HG02884 (cell line): ENCODE results near the gene ADTRP.
"Not testable (repeated sequence)": the region's sequence is repeated elsewhere in the genome, so short reads cannot be mapped to it uniquely, and the experiment has no call there.

Experiments
- ATAC-seq: cut with Tn5 transposase; IDR thresholded peaks from one replicate; pipeline ENCODE4 v1.9.1; 2021; ENCODE audit warnings: mild to moderate bottlenecking, moderate library complexity; ENCODE audit not compliant: unreplicated experiment

The ADTRP gene

DNA sequence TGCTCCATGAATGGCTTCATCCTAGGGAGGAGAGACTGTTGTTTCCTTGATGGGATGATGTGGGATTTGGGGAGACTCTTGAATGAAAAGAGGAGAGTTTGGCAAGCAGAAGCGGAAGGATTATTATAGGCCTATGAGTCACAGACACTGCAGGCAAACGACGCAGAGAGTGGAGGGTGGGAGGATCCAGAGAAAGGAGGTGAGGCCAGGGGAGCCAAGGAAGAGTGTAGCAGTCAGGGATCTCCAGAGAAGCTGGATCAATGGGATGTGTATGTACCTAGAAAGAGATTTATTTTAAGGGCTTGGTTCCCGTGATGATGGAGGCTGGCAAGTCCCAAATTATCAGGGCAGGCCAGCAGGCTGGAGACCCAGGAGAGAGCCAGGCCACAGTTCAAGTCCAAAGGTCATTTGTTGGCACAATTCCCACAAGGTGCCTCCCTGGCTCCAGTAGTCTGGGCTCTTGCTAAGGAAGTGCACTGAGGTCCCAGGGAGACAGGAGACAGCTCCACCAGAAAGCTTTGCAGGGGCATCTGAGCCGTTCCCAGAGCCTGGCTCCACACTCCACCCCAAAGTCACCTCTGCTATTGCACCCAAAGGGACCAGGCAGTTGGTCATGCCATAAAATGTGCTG, 76.0 kb downstream of the ADTRP start:
- ATAC-seq, result no peak

DNA sequence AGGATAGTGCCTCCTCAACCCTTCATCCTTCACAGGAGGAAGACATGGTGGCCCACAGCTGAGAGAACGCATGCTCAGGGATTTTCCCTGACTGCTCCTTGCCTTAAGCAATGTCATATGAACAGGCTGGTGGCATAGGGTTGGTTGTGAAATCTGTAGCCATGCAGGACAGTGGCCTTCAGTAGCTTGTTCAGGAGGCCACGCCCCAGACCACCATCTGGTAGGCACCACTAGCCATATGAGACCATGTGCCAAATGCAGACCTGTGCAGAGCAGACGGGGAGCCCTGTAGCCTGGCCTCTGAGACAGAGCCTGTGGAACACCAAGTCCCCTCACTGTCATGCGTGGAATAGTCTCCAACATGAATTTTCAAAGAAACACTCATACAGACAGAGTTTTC, 76.5 kb downstream of the ADTRP start:
- ATAC-seq, result no peak

DNA sequence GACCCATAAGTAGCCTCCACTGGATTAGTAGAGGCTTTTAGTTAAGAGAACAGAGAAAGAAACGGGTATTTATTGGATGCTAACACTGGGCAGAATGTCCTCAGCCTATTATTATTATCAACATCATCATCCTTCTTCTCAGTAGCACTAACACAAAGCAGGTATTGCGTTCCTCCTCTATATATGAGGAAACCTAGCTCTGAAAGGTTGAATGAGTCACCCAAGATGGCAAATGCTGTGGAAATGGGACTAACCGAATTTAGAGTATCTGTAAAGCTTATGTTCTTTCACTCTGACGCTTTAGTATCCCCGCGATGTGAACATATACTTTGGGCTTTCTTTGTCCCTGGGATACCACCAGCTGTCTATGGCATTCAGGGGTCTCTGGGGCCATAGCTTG, 77.0 kb downstream of the ADTRP start:
- ATAC-seq, result no peak

DNA sequence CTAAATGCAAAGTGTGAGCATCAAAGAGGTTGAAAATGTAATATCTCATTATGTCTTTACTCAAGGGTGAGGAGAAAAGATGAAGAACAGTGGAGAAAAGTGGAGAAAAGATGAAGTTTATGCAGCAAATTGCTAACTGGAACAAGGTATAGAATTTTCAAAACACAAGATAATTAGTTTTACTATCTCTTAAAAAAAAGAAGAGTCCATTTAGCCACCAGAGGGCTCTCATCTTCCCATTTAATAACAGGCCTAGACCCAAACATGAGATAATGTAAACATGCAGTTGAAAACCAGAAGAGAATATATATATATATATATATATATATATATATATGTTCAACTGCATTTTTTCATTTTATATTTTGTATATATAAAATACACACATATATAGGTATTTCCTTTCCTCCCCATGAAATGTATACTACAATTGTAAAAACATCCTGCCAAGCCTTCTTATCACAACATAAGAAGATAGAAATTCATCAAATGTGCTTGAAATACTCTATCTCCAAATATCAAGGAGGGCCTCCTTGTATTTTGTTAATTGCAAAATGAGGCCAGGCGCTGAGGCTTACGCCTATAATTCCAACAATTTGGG, 78.4 kb downstream of the ADTRP start:
- ATAC-seq, result no peak

DNA sequence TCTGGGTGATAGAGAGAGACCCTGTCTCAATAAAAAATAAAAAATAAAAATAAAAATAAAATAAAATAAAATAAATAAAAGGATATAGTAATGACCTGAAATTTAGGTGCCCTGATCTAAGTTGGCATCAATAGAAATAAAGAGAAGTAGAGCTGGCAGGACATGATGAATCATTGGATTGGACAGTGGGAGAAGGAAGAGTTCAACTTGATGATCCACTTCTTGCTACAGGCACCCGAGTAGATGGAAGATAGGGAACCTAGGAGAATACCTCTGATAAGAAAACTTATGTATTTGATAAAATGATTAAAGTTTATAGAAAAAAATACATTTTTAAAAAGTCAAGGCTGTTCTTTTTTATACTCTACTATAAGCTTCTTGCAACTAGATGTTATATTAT, 79.0 kb downstream of the ADTRP start:
- ATAC-seq, result no peak

DNA sequence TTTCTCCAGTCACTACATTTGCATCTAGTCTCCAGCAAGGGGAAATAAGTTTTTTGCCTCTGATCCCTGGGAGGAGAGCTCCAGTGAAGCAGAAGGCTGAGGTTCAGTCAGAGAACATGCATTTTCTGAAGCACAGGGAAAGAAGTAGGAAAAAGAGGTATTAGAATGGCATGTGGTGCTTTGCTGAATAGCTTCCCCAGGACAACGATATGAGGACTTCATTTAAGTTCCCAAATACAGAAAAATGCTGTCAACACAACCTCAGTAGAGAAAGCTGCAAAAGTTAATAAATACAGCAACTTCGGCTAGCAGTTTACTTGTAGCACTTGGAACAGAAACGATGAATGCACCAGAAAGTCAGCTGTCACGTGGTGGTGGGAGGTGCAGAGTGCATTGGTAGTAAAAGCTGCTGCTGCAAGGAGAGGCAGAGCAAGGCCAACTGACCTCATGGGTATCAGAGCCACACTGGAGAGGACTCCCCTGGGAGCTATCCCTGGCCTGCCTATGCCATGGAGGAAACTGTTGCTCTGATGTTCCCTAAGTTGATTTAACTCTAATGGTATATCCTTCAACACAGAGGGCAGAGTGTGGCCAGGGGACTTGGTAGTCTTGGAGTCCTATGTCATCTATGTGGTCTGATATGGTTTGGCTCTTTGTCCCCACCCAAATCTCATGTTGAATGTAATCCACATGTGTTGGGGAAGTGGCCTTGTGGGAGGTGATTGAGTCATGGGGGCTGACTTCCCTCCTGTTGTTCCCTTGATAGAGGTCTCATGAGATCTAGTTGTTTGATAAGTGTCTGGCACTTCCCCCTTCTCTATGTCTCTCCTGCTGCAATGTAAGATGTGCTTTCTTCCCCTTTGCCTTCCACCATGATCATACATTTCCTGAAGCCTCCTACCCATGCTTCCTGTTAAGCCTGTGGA, 85.9 kb downstream of the ADTRP start:
- no peak for ATAC-seq

DNA sequence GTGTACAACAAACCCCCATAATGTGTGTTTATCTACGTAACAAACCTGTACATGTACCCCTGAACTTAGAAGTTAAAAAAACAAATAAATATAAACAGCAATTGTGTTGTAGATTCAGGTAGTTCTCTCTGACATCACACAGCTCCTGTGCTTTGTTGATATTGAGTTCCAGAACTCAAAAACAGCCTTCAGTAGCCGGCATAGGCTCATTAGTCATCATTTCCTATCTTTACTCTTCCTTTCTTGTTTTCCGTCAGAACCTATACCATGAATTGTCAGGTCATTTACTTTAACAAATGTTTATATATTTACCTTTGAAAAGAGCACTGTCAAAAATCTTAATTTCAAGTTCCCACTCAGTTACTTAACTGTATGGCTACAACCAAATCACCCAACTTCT, 88.8 kb downstream of the ADTRP start:
- ATAC-seq, result no peak

DNA sequence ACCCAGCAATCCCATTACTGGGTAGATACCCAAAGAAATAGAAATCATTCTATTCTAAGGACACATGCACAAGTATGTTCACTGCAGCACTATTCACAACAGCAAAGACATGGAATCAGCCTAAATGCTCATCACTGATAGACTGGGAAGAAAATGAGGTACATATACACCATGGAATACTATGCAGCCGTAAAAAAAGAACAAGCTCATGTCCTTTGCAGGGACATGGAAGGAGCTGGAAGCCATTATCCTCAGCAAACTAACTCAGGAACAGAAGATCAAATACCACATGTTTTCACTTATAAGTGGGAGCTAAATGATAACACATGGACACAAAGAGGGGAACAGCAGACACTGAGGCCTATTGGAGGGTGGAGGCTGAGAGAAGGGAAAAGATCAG, 89.2 kb downstream of the ADTRP start:
- not testable (repeated sequence) for ATAC-seq

DNA sequence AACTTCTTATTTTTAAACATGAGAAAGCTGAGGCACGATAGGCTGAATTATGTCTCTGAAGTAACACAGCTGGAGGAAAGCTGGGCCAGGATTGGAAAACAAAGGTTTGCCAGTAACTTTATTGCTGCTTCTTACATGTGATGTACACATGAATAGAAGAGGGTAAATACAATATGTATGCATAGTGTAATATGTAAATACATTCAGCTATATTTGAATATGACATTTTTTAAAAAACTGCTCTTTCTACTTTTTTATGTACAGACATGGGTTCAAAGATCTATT, 90.2 kb downstream of the ADTRP start:
- ATAC-seq, result no peak

DNA sequence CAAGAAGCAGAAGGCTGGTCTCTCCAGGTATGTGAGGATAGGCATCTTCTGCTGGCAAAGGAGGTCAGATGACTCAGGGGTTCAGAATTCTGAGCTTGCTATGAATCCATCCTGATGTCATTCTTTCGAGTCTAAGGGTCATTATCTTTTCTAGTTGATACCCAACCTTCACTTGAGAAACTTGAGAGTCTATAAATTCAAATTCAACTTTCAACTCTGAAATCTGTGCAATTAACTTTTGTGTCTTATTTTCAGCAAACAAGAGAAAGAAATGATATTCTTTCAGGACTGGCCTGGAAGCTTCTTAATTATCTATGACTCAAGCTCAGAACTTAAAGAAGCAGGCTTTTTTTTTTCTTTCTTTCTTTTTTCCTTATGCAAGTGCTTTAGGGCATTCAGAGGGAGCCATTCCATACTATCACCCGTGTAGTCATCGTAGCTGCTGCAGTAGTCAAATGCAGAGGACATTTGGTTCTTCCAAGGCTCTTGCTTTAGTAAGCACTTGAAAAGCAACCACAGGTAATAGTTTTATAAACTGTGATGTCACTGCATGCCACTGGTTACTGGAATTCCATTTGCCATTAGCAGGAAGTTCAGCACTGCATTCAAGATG, 93.0 kb downstream of the ADTRP start:
- ATAC-seq, result no peak

DNA sequence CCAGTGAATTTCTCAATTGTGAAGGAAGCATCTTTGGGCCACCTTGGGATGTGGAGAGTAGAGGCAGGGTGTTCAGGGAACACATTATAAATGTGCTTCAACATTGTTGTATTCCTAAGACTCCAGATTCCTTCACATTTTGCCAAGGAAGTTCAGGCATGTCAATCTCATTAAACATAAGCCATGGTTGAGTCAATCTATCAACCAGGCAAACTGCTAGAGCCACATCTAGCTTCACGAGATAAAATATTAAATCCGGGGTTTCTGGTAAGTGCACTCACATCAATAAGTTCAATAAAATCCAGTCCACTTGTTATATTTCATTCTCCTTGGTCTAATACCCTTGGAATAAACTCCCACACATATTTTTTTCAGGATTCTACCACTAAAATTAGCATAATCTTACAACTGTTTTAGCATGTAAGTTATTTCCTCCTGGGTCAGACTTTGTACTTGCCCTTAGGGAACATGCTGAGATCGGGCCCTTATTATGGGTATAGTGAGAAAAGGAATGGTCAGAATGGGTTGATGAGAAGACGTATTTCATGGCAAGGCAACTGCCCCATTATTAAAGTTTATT, 93.6 kb downstream of the ADTRP start:
- ATAC-seq, result no peak

DNA sequence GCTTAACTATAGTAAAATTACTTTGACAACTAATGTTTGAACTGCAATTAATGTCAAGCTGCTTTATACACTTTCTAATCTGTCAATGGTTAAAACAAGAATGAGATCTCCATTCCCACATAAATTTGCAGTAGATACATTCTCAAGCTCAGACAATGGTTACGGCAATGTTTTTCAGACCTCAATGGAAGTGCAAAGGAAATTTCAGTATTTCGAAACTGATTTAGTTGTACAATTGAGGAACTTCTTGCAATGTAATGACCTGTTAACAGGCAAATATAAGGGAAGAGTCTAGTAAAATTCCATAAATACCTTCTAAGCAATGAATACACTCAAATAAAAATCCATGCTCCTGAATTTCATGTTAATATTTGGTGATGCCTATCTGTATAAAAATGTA, 94.7 kb downstream of the ADTRP start:
- no peak for ATAC-seq

DNA sequence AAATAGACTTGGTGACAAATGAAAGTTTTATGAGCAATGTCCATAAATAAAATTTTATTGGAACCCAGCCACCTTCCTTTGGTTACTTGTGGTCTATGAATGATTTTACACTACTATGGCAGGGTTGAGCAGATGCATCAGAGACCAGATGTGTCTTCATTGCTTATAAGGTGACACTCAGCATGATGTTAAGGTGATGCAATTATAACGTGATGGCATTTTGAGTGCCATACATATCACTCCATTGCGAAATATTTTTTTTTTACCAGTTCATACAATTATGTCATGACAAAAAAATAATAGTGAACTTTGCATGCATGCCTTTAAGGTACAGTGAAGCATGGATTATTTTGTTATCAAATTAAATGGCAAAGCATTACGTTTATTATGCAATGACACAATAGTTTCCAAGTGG, 96.0 kb downstream of the ADTRP start:
- no peak for ATAC-seq

DNA sequence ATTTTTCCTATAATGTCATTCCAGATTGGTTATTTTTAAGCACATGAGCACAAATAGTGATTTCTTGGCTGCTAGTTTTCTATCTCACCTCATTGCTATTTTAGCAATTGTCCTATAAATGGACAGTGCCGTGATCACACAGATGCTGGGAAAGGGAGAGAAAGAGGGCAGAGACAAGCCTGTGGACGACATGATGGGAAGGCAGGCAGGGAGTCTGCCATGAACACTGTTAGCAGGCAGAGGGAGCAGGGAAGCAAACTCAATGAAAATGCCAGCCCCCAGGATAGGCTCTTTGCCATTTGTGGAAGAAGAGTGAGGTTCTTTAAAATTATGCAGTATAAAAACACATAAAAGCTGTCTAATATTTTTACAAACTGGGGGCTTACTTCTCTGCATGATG, 96.8 kb downstream of the ADTRP start:
- no peak for ATAC-seq

DNA sequence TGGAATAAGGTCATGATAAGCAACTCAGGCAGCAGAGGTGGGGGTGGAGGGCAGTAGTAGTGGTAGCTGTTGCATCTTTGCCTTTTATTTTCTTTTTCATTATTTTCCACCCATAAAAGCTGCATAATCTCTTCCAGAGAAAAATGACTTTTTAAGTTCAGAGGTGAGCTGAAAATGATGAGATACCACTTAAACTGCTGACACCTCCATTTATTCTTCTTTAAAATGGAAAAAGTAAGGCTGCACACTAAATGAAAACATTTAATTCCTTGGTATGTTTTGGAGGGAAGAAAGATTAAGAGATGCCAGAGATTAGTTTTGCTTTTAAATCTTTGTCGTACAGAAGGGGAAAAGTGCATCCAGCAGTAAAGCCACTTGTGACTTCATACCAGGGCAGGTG, 97.2 kb downstream of the ADTRP start:
- ATAC-seq, result no peak

DNA sequence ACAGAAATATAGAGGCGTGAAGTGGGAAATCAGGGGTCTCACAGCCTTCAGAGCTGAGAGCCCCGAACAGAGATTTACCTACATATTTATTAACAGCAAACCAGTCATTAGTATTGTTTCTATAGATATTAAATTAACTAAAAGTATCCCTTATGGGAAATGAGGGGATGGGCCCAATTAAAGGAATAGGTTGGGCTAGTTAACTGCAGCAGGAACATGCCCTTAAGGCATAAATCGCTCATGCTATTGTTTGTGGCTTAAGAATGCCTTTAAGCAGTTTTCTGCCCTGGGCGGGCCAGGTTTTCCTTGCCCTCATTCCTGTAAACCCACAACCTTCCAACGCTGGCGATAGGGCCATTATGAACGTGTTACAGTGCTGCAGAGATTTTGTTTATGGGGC, 98.1 kb downstream of the ADTRP start:
- not testable (repeated sequence) for ATAC-seq

DNA sequence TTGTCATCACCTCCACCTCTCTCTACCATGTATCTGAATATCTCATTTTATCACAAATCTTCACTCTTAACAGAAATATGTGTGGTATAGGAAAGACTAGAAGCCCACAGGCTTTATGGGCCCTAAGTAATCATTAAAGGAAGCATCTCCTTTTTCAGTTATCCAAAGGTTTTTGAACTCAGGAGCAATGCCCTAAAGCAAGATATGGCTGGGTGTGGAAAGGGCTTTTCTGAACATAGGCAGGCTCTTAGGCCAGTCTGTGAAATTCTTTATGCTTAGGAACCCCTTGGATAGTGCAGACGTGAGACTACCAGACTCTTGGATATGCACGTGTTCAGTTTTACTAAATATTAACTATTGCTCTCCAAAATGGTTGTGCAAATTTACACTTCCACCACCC, 99.5 kb downstream of the ADTRP start:
- ATAC-seq, result no peak

DNA sequence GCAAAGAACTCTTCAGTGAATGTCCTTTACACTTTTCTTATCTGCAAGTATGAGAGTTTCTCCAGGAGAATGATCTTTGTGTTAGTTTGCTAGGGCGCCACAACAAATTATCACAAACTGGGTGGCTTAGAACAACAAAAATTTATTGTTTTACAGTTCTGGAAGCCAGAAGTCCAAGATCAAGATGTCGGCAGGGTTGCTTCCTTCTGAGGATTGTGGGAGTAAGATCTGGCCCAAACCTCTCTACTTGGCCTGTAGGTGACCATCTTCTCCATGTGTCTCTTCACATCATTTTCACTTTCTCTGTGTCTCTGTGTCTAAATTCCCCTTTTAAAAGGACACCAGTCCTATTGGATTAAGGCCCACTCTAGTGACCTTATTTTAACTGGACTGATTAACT, 103.0 kb downstream of the ADTRP start:
- ATAC-seq, result no peak

DNA sequence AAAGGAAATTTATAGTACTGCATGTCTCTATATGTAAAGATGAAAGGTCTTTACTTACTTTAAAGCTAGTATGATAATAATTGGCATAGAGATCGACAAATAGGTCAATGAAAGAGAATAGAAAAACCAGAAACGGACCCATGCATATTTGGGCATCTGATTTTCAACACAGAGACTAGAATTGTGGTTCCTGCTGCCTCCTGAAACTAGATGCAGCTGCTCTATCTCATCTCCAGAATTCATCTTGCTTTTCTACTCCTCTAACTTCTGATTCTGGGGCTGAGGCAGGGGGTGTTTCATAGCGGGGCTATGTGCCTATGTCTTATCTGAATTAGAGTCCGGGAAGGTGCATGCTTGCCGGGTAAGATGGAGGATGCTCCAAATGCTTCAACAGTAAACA, 105.9 kb downstream of the ADTRP start:
- ATAC-seq, result no peak

DNA sequence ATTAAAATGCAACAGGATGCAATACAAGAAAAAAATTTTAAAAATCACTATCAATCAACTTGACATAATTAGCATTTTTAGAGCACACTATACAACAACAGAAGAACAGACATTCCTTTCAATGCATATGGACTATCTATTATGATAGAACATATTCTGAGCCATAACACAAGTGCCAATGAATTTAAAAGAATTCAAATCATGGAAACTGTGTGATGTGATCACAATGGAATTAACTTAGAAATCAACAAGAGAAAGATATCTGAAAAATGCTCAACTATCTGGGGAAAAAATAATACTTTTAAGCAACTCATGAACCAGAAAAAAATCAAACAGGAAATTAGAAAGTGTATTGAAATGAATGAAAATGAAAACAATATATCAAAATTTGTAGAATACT, 106.3 kb downstream of the ADTRP start:
- ATAC-seq, result no peak

DNA sequence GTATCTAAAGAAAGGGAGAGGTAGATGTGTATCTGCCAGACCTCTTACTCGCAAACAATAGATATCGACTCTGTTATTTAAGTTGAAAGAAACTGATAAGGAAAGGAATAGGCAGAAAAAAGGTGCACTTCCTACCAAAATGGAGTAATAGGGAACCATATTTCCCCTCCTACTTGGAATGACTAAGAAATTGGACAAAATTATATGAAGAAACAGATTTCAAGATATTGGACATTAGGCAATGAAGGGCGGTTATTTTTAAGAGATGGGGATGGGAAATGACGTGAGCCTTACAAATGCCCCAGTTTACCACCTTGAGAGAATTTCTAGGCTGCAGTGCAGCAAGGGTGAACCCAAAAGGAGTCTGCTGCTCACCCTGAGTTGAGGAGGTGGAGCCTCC, 108.9 kb downstream of the ADTRP start:
- ATAC-seq, result no peak

DNA sequence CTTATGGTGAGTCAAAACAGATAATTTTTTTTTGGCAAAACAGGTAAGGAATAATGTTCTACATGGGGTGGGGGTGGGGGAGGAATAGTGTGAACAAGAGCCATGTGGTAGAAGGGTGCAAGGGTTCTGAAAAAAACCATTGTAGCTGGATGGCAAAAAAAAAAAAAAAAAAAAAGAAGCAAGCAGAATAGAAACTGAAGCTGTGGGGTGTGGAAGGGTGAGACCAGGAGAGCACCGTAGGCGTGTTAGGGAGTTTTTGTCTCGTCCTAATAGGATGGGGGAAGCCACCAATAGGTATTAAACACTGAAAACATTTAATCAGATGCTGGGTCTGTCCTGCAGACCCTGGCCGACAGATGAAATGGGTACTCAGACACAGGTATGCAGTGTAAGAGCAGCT, 110.1 kb downstream of the ADTRP start:
- no peak for ATAC-seq
